PC-3 (cell line): Measurements from ENCODE around the gene STK11. TPM values are rescaled to one million over a fixed set of nuclear protein-coding genes. Genes with fewer than 3 reads are reported as not detected.

ENCODE experiments used
- ATAC-seq: fragments of 200-7000 bp; cut with Tn5 transposase; 2 replicates; pipeline ENCODE4 v1.9.1; 2020; ENCODE audit warnings: mild to moderate bottlenecking, moderate library complexity
- BruUV-seq: library from RNA; stranded (reverse); fragments of 400-500 nt; replicated peaks from 2 replicates; lab custom pipeline; 2021; lab: Mats Ljungman, UMichigan
- CTCF ChIA-PET: fragments of 300-600 bp; sonication (Branson Sonifier 250); formaldehyde crosslinking; loops from one replicate; lab custom pipeline; 2022; ENCODE audit warnings: antibody characterized with exemption; lab: Charles Lee
- POLR2A ChIA-PET: fragments of 300-600 bp; sonication (Branson Sonifier 250); formaldehyde crosslinking; loops from one replicate; lab custom pipeline; 2022; ENCODE audit warnings: antibody characterized with exemption; ENCODE audit not compliant: unreplicated experiment; lab: Charles Lee
- DNase-seq: peaks from one replicate; pipeline ENCODE4 v3.0.0-alpha.2; 2015
- H2AFZ ChIP-seq: fragments of 300-600 bp; sonication (generic); 2 replicates; pipeline ENCODE4 v1.6.0; 2016; ENCODE audit warnings: antibody characterized with exemption, low read length
- H3F3A ChIP-seq: fragments of 300-600 bp; sonication (generic); one replicate; pipeline ENCODE4 v1.6.0; 2017; ENCODE audit warnings: antibody characterized with exemption, low read length, control low read depth, mild to moderate bottlenecking; ENCODE audit not compliant: unreplicated experiment
- H3K27ac ChIP-seq: fragments of 300-600 bp; sonication (generic); 2 replicates; pipeline ENCODE4 v1.5.1; 2016; ENCODE audit warnings: mild to moderate bottlenecking, low read length
- H3K27me3 ChIP-seq: fragments of 300-600 bp; sonication (generic); 2 replicates; pipeline ENCODE4 v1.6.1; 2016; ENCODE audit warnings: low read length, mixed read lengths
- H3K36me3 ChIP-seq: fragments of 300-600 bp; sonication (generic); 2 replicates; pipeline ENCODE4 v1.6.1; 2016; ENCODE audit warnings: low read depth, mixed run types, low read length, mixed read lengths
- H3K4me1 ChIP-seq: fragments of 300-600 bp; sonication (generic); 2 replicates; pipeline ENCODE4 v1.5.1; 2016; ENCODE audit warnings: low read length; ENCODE audit not compliant: insufficient read depth
- H3K4me2 ChIP-seq: fragments of 300-600 bp; sonication (generic); 2 replicates; pipeline ENCODE4 v1.6.0; 2016; ENCODE audit warnings: low read length
- H3K4me3 ChIP-seq: fragments of 300-600 bp; sonication (generic); 2 replicates; pipeline ENCODE4 v1.5.1; 2016; ENCODE audit warnings: mild to moderate bottlenecking, low read length, mixed read lengths
- H3K79me2 ChIP-seq: fragments of 300-600 bp; sonication (generic); 2 replicates; pipeline ENCODE4 v1.6.1; 2017; ENCODE audit warnings: low read length, mixed read lengths
- H3K9ac ChIP-seq: fragments of 300-600 bp; sonication (generic); 2 replicates; pipeline ENCODE4 v1.6.0; 2016; ENCODE audit warnings: mild to moderate bottlenecking, low read length
- H3K9me2 ChIP-seq: fragments of 300-600 bp; sonication (generic); replicated peaks from 2 replicates; pipeline ENCODE4 v1.6.1; 2016; ENCODE audit warnings: mixed run types, low read length, mixed read lengths
- H3K9me3 ChIP-seq: fragments of 300-600 bp; sonication (generic); 2 replicates; pipeline ENCODE4 v1.6.1; 2016; ENCODE audit warnings: low read length, mixed read lengths
- H4K20me1 ChIP-seq: fragments of 300-600 bp; sonication (generic); 2 replicates; pipeline ENCODE4 v1.6.1; 2016; ENCODE audit warnings: low read length, mixed read lengths
- EZH2 ChIP-seq: fragments of 300-600 bp; sonication (generic); IDR thresholded peaks from one replicate; pipeline ENCODE4 v1.6.1; 2017; ENCODE audit warnings: antibody characterized with exemption, mild to moderate bottlenecking, low read length; ENCODE audit not compliant: unreplicated experiment
- EZH2phosphoT487 ChIP-seq: fragments of 300-600 bp; sonication (generic); IDR thresholded peaks from 2 replicates; pipeline ENCODE4 v1.6.1; 2018; ENCODE audit warnings: mild to moderate bottlenecking, antibody characterized with exemption, low read length, borderline replicate concordance
- intact Hi-C: fragments of 100-400 bp; cut with micrococcal nuclease; formaldehyde crosslinking; loops from 2 replicates; pipeline ENCODE4 v1.9.0; 2023
- total RNA-seq: library from RNA; depleted of rRNA; stranded (reverse); fragments of >200 nt; gene quantifications from 2 replicates; pipeline ENCODE4 v1.2.3, GENCODE V29; 2014
- TF ChIP-seq, protein P1 (sequence below): fragments of 300-600 bp; sonication (generic); conservative IDR thresholded peaks from 2 replicates; pipeline ENCODE4 v1.5.1; 2017; ENCODE audit warnings: antibody characterized with exemption, low read depth, mild to moderate bottlenecking, low read length

Gene STK11
- total RNA-seq, 1 experiment from 2014 or later: 82.4 TPM

DNA sequence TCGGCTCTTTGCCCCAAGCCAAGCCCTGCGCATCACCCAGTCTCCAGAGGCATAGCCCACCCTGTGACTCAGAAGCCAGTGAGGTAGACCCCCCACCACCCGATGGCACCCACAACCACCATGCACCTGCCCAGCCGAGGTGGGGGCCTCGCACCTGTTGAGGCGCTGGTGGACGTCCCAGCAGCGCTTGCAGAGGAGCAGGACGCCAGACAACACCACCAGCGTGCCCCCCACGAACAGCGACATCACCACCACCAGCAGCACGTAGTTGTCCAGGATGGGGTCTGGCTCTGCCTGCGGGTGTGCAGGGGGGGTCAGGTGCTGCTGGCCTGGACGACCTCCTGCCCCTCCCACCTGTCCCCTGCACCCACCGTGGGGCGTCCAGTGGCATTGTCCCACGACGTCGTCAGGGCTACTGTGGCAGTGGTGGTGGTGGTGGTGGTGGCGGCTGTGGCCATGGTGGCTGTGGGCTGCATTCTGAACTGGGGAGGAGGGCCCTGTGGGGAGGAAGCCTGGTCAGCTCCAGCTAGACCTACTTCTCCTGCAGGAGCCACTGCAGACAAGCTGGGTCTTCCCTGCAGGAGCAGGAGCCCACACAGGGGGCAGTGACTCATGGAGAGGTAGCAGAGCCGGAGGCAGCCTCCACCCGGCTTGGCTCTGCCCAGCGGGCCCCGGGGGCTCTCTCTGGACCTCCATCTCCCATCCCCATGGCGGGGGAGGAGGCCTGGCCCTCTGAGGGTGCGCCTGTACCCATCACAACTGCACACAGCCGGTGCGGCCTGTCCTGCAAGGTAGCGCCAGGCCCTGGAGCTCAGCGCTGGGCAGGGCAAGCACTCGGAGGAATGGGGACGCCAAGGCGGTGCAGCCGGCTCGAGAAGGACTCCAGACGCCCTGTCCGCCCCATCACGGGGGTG is 30.3 kb downstream of the STK11 start:
- TF ChIP-seq EZH2phosphoT487 (no peak), EZH2 (no peak)
- TF ChIP-seq, protein P1, sequence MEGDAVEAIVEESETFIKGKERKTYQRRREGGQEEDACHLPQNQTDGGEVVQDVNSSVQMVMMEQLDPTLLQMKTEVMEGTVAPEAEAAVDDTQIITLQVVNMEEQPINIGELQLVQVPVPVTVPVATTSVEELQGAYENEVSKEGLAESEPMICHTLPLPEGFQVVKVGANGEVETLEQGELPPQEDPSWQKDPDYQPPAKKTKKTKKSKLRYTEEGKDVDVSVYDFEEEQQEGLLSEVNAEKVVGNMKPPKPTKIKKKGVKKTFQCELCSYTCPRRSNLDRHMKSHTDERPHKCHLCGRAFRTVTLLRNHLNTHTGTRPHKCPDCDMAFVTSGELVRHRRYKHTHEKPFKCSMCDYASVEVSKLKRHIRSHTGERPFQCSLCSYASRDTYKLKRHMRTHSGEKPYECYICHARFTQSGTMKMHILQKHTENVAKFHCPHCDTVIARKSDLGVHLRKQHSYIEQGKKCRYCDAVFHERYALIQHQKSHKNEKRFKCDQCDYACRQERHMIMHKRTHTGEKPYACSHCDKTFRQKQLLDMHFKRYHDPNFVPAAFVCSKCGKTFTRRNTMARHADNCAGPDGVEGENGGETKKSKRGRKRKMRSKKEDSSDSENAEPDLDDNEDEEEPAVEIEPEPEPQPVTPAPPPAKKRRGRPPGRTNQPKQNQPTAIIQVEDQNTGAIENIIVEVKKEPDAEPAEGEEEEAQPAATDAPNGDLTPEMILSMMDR: no peak
- ChIA-PET POLR2A (no interaction called here), CTCF (no interaction called here)
- H3K4me1 ChIP-seq: peaks cover 11% of the 10 kb centered on the region
- peak overlapping the region; percentile 84 for H3K4me2 ChIP-seq
- H3K27ac ChIP-seq: no peak overlapping the region
- DNase-seq: peak; percentile 45
- no TSS peak for BruUV-seq
- 0 out of 2 replicates have a peak overlapping the region, but pooled peaks have one; percentile 34 for H2AFZ ChIP-seq
- H3K9me2 ChIP-seq: no peaks in the 10 kb centered on the region
- no peaks in the 10 kb centered on the region for H3K36me3 ChIP-seq
- H3F3A ChIP-seq: no peaks in the 10 kb centered on the region
- peaks cover under 1% of the 10 kb centered on the region; the same call in 1 of the 2 replicates for H3K79me2 ChIP-seq
- no peaks in the 10 kb centered on the region for H3K9me3 ChIP-seq
- no peak overlapping the region for H3K9ac ChIP-seq
- no peaks in the 10 kb centered on the region for H4K20me1 ChIP-seq
- H3K27me3 ChIP-seq: no peaks in the 10 kb centered on the region
- ATAC-seq: peak; percentile 39
- peak overlapping the region; percentile 62 for H3K4me3 ChIP-seq
- intact Hi-C loops: no loop called here

DNA sequence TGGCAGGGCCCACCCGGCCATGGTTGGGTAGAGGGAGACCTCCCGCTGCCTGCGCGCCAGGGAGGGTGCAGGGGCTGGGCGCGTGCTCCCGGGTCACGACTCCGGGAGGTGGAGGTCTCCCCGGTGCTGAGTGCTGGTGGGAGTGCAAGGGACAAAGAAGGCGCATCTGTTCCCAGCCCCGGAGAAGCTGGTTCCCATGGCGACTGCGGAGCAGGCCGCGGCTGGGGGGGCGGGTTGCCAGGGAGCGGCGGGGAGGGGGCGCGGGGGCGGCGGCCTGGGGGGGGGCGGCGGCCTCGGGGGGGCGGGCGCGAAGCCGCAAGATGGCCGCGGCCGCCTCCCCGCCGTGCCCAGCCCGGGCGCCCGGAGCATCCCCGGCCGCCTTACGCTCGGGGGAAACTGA is 31.0 kb downstream of the STK11 start:
- ChIA-PET POLR2A (no interaction called here), CTCF (no interaction called here)
- H3K4me2 ChIP-seq: peak overlapping the region; percentile 93
- no peaks in the 10 kb centered on the region for H3K9me2 ChIP-seq
- H3K9me3 ChIP-seq: no peaks in the 10 kb centered on the region
- H2AFZ ChIP-seq: 0 out of 2 replicates have a peak overlapping the region, but pooled peaks have one; percentile 34
- no peak overlapping the region for H3K9ac ChIP-seq
- DNase-seq (no peak), ATAC-seq (no peak)
- H3K4me1 ChIP-seq: peaks cover 16% of the 10 kb centered on the region
- no peaks in the 10 kb centered on the region for H3K27me3 ChIP-seq
- H3K4me3 ChIP-seq: peak overlapping the region; percentile 81
- no TSS peak for BruUV-seq
- H3F3A ChIP-seq: no peaks in the 10 kb centered on the region
- TF ChIP-seq, protein P1: no peak
- no peaks in the 10 kb centered on the region for H4K20me1 ChIP-seq
- no peak overlapping the region for H3K27ac ChIP-seq
- H3K79me2 ChIP-seq: peaks cover 8% of the 10 kb centered on the region; the same call in 1 of the 2 replicates
- H3K36me3 ChIP-seq: no peaks in the 10 kb centered on the region
- intact Hi-C loops: no loop called here
